GOT3 (cell line): ENCODE data around the gene WNT7B.

Source experiments
- DNase-seq: peaks from one replicate; lab custom pipeline; 2025; ENCODE audit warnings: mixed read lengths; lab: John Stamatoyannopoulos, UW

Gene WNT7B

GRCh38 chr22:45927059-45927458, 49.9 kb downstream of the WNT7B start:
- DNase-seq: no peak

GRCh38 chr22:45926433-45926832, 50.5 kb downstream of the WNT7B start:
- no peak for DNase-seq

- no peak for DNase-seq
Measured at GRCh38 chr22:45925811-45926351, 51.1 kb downstream of the WNT7B start.

GRCh38 chr22:45923835-45924234, 53.1 kb downstream of the WNT7B start:
- no peak for DNase-seq

DNA sequence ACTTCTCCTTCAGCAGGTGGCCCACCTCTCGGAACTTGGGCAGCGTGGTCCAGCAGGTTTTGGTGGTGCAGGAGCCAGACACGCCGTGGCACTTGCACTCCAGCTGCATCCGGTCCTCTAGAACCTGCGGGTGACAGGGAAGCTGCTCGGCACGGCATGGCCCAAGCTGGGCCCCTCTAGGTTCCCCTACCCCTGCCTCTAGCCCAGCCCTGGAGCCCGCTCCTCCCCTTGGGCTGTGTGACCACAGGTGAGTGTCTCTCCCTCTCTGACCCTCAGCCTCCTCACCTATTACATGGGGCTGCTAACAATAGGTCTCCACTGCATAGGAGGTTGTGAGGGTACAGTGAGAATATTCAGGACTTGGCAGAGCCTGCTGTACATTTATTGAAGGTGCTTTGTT, 53.8 kb downstream of the WNT7B start:
- DNase-seq: no peak

- no peak for DNase-seq
Measured at GRCh38 chr22:45922661-45923060, 54.3 kb downstream of the WNT7B start.

GRCh38 chr22:45922256-45922655, 54.7 kb downstream of the WNT7B start:
- DNase-seq: no peak

- DNase-seq: no peak
Measured at GRCh38 chr22:45919504-45920286, 57.3 kb downstream of the WNT7B start.

- no peak for DNase-seq
Measured at GRCh38 chr22:45918459-45919370, 58.2 kb downstream of the WNT7B start.

- no peak for DNase-seq
Measured at GRCh38 chr22:45917700-45918458, 59.1 kb downstream of the WNT7B start.

DNA sequence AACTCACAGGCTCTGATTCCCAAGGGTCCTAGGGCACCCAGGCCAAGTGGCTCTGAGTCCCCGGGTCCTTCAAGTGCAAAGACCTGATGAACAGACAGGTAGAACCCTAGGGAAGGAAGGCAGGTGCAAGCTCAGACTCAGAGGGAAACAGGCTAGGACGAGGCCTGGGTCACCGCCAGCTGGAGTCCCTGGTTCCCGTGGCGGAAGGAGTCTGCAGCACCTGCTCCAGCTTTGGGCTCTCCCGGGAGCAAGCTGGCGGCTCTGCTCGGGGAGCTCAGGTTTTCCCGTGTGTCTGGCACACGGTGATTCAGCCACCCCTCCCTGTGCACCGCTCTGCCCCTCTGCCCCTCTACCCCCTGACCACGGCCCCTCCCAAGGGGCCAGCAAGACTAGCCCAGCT, 59.8 kb downstream of the WNT7B start:
- no peak for DNase-seq

GRCh38 chr22:45916515-45916914, 60.4 kb downstream of the WNT7B start:
- DNase-seq: no peak

DNA sequence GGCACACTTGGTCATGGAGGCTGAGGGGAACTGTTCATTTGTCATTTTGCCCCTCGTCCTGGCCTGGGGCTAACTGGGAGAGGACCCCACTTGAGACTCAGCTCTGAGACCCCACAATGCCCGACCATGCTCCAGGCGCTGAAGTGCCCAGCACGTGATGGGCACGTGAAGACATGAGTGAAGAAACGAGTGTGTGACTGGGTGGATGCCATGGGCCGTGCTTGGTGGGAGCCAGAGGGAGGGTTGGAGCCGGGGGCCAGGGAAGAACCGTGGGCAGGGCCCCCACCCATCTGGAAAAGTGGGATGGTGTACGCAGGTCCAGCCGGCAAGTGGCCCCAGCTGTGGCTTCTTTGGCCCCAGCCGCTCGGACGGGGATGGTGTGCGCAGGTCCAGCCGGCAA, 61.1 kb downstream of the WNT7B start:
- no peak for DNase-seq

DNA sequence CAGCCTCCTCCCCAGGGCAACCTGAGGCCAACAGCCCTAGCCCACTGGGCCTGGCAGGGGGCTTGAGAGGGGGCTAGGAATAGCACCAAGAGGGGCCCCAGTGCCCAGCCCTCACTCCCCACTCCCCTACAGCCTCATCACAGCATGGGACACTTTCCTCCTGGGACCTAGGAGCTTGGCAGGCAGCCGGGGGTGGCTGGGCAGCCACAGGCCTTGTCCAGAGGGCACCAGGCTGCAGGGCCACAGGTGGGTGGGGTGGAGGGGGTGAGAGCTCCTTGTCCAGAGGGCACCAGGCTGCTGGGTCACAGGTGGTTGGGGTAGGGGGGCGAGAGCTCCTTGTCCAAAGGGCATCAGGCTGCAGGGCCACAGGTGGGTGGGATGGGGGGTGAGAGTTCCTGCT, 61.8 kb downstream of the WNT7B start:
- no peak for DNase-seq

GRCh38 chr22:45914309-45914708, 62.7 kb downstream of the WNT7B start:
- DNase-seq: no peak

DNA sequence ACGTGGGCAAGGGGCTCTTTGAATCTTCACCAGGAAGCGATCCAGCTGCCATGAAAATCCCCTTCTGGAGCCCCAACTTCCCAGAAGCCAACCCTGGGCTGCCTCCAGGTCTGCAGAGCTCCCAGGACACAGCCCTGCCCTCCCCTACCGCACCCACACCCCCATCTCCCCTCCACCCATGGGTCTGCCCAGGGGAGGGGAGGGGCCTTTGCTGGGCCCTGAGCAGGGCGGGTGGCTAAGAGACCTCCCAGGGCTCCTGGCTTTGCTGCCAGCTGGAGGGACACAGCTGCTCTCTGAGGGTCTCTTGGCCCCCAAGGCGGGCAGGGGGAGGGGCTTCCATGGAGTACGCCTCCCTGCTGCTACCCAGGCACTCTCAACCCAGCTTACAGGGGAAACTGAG, 64.1 kb downstream of the WNT7B start:
- DNase-seq: no peak

- no peak for DNase-seq
Measured at GRCh38 chr22:45911601-45912271, 65.2 kb downstream of the WNT7B start.

DNA sequence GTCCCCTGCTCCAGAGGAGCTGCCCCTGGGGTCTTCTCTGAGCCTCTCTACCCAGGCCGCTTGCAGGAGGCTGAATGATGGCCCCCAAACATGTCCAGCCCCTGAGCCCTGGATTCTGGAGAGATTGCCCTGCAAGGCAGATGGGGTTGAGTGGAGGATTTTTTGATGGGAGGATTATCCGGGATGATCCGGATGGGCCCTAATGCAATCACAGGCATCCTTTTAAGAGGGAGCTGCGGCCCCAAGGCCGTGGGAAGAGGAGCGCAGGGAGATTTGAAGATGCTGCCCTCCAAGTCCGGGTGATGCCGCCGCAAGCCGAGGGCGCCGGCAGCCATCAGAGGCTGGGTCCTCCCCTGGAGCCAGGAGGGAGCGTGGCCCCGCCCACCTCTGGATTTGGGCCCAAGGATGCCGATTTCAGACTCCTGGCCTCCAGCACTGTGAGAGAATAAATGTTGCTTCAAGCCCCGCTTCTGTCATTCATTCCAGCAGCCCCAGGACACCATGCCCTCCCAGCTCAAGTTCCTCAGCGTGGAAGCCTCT, 66.0 kb downstream of the WNT7B start:
- no peak for DNase-seq

GRCh38 chr22:45908961-45909360, 68.0 kb downstream of the WNT7B start:
- DNase-seq: no peak

DNA sequence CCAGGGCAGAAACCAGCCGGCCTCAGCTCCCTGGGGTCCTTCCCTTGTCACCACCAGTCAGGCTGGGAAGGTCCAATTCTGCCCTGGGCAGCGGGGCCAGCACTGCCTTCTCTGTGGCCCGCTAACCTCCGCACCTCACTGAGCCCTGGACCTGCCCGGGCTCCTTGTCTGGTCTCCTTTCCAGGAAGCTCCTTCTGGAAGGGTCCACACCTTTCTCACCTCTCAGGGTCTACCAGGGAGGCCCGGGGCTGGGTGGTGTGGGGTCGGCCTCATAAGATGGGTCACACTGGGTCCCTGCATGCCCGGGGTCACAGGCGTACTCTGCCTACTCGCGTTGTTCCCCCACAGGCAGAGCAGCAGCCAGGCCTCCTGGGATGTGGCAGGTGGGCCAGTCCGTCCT, 69.0 kb downstream of the WNT7B start:
- no peak for DNase-seq

DNA sequence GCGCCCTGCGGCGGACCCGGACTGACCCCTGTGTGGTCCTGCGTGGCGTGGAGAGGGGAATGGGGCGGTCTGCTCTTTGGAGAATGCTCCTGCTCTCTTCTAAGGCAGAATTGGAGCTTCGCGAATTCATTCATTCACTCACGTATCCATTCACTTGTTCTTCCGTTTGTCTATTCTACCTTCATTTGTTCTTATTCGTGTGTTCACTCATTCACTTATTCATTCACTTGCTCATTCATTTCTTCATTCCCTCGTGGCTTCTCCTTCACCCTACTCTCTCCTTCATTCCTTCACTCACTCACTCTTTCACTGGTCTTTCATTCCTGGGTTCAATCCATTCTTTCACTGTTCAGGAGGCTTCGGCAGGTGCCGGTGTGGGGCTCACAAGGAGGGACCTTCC, 69.6 kb downstream of the WNT7B start:
- DNase-seq: no peak
